ENCODE results near the gene PERM1. TPM values are rescaled to one million over a fixed set of nuclear protein-coding genes. Genes with fewer than 3 reads are reported as not detected.
A peak's percentile ranks its signal among the peaks of the same experiment; 100 is the strongest.

Gene PERM1
- total and polyA plus RNA-seq, 2 of the 13 experiments (the other 11 are each of a cell fraction or from before 2014, with no cell fraction given): 0.04 to 0.29 TPM

GRCh38 chr1:1004780-1005697 is 23.1 kb upstream of the PERM1 start (continued):
- no peak for TF ChIP-seq RFXANK (CRISPR knock-in tag; IDR thresholded peaks at IDR 0.05)
- TF ChIP-seq HIVEP1 (CRISPR knock-in tag; IDR thresholded peaks at IDR 0.05): peak; percentile 13; the same call in 1 of the 2 replicates
- TF ChIP-seq SPEN (CRISPR knock-in tag; IDR thresholded peaks at IDR 0.05; ENCODE audit: low read depth): peak; percentile 53; the same call in 1 of the 2 replicates
- TF ChIP-seq GATAD2A (CRISPR knock-in tag; IDR thresholded peaks at IDR 0.05): peak; percentile 75
- TF ChIP-seq, protein P1, sequence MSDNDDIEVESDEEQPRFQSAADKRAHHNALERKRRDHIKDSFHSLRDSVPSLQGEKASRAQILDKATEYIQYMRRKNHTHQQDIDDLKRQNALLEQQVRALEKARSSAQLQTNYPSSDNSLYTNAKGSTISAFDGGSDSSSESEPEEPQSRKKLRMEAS (IDR thresholded peaks at IDR 0.05): no peak
- TF ChIP-seq HMG20A (CRISPR knock-in tag; IDR thresholded peaks at IDR 0.05; ENCODE audit: borderline replicate concordance): peak; percentile 17; the same call in 1 of the 2 replicates
- TF ChIP-seq, protein P2, sequence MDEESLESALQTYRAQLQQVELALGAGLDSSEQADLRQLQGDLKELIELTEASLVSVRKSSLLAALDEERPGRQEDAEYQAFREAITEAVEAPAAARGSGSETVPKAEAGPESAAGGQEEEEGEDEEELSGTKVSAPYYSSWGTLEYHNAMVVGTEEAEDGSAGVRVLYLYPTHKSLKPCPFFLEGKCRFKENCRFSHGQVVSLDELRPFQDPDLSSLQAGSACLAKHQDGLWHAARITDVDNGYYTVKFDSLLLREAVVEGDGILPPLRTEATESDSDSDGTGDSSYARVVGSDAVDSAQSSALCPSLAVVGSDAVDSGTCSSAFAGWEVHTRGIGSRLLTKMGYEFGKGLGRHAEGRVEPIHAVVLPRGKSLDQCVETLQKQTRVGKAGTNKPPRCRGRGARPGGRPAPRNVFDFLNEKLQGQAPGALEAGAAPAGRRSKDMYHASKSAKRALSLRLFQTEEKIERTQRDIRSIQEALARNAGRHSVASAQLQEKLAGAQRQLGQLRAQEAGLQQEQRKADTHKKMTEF (CRISPR knock-in tag; IDR thresholded peaks at IDR 0.05): peak; percentile 40; the same call in 1 of the 2 replicates
- TF ChIP-seq THAP11 (CRISPR knock-in tag; IDR thresholded peaks at IDR 0.05): peak; percentile 53
- TF ChIP-seq, protein P3, sequence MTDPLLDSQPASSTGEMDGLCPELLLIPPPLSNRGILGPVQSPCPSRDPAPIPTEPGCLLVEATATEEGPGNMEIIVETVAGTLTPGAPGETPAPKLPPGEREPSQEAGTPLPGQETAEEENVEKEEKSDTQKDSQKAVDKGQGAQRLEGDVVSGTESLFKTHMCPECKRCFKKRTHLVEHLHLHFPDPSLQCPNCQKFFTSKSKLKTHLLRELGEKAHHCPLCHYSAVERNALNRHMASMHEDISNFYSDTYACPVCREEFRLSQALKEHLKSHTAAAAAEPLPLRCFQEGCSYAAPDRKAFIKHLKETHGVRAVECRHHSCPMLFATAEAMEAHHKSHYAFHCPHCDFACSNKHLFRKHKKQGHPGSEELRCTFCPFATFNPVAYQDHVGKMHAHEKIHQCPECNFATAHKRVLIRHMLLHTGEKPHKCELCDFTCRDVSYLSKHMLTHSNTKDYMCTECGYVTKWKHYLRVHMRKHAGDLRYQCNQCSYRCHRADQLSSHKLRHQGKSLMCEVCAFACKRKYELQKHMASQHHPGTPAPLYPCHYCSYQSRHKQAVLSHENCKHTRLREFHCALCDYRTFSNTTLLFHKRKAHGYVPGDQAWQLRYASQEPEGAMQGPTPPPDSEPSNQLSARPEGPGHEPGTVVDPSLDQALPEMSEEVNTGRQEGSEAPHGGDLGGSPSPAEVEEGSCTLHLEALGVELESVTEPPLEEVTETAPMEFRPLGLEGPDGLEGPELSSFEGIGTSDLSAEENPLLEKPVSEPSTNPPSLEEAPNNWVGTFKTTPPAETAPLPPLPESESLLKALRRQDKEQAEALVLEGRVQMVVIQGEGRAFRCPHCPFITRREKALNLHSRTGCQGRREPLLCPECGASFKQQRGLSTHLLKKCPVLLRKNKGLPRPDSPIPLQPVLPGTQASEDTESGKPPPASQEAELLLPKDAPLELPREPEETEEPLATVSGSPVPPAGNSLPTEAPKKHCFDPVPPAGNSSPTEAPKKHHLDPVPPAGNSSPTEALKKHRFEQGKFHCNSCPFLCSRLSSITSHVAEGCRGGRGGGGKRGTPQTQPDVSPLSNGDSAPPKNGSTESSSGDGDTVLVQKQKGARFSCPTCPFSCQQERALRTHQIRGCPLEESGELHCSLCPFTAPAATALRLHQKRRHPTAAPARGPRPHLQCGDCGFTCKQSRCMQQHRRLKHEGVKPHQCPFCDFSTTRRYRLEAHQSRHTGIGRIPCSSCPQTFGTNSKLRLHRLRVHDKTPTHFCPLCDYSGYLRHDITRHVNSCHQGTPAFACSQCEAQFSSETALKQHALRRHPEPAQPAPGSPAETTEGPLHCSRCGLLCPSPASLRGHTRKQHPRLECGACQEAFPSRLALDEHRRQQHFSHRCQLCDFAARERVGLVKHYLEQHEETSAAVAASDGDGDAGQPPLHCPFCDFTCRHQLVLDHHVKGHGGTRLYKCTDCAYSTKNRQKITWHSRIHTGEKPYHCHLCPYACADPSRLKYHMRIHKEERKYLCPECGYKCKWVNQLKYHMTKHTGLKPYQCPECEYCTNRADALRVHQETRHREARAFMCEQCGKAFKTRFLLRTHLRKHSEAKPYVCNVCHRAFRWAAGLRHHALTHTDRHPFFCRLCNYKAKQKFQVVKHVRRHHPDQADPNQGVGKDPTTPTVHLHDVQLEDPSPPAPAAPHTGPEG (CRISPR knock-in tag; IDR thresholded peaks at IDR 0.05): 0 out of 2 replicates have a peak, but pooled peaks have one; percentile 16
- peak; percentile 39 for TF ChIP-seq TEAD3 (CRISPR knock-in tag; optimal IDR thresholded peaks at IDR 0.05; ENCODE audit: borderline replicate concordance)
- TF ChIP-seq ZNF770 (CRISPR knock-in tag; IDR thresholded peaks at IDR 0.05): no peak
- TF ChIP-seq GABPB1 (CRISPR knock-in tag; IDR thresholded peaks at IDR 0.05): peak; percentile 65
- peak; percentile 59; the same call in 1 of the 2 replicates for TF ChIP-seq ZNF788 (CRISPR knock-in tag; IDR thresholded peaks at IDR 0.05; ENCODE audit: borderline replicate concordance)
- no peak for TF ChIP-seq ZNF615 (CRISPR knock-in tag; IDR thresholded peaks at IDR 0.05; ENCODE audit: borderline replicate concordance)
- 0 out of 2 replicates have a peak, but pooled peaks have one; percentile 63 for TF ChIP-seq DMAP1 (CRISPR knock-in tag; IDR thresholded peaks at IDR 0.05)
- no peak for TF ChIP-seq NONO (IDR thresholded peaks at IDR 0.05)
- TF ChIP-seq NONO (CRISPR knock-in tag; conservative IDR thresholded peaks at IDR 0.05): peak; percentile 79
- TF ChIP-seq, protein P4, sequence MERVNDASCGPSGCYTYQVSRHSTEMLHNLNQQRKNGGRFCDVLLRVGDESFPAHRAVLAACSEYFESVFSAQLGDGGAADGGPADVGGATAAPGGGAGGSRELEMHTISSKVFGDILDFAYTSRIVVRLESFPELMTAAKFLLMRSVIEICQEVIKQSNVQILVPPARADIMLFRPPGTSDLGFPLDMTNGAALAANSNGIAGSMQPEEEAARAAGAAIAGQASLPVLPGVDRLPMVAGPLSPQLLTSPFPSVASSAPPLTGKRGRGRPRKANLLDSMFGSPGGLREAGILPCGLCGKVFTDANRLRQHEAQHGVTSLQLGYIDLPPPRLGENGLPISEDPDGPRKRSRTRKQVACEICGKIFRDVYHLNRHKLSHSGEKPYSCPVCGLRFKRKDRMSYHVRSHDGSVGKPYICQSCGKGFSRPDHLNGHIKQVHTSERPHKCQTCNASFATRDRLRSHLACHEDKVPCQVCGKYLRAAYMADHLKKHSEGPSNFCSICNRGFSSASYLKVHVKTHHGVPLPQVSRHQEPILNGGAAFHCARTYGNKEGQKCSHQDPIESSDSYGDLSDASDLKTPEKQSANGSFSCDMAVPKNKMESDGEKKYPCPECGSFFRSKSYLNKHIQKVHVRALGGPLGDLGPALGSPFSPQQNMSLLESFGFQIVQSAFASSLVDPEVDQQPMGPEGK (CRISPR knock-in tag; IDR thresholded peaks at IDR 0.05): peak; percentile 73
